Keratinocyte (primary cell): ENCODE measurements around the gene NFE2L3. TPM values are rescaled to one million over a fixed set of nuclear protein-coding genes. Genes with fewer than 3 reads are reported as not detected.
A peak's percentile ranks its signal among the peaks of the same experiment; 100 is the strongest.

ENCODE experiments used
- DNase-seq: peaks from one replicate; pipeline ENCODE4 v3.0.0-alpha.2; 2011; ENCODE audit warnings: low read depth, missing footprints, low spot score
- FAIRE-seq: peaks from 2 replicates; lab custom pipeline; 2011; peaks lifted over from hg19 to GRCh38; lab: Jason Lieb, UNC
- H2AFZ ChIP-seq: 2 replicates; pipeline ENCODE4 v1.6.0; 2012; ENCODE audit warnings: low read length, control low read depth, inconsistent platforms; ENCODE audit not compliant: control insufficient read depth
- H3K27ac ChIP-seq: 2 replicates; pipeline ENCODE4 v1.5.1; 2011; ENCODE audit warnings: low read length; ENCODE audit not compliant: control insufficient read depth, insufficient read depth
- H3K27me3 ChIP-seq: 3 replicates; pipeline ENCODE4 v1.6.0; 2011; ENCODE audit warnings: low read length; ENCODE audit not compliant: control insufficient read depth, insufficient read depth; ENCODE audit errors: extremely low read depth
- H3K36me3 ChIP-seq, 2 experiments: 2 replicates in 1 of 2; 3 replicates in 1 of 2; pipeline ENCODE4 v1.5.1; 2011; ENCODE audit warnings: low read length in 2 of 2, mild to moderate bottlenecking in 1 of 2; ENCODE audit not compliant: control insufficient read depth in 2 of 2, insufficient read depth in 2 of 2; ENCODE audit errors: extremely low read depth in 1 of 2
- H3K4me1 ChIP-seq: 3 replicates; pipeline ENCODE4 v1.5.1; 2011; ENCODE audit warnings: low read length; ENCODE audit not compliant: control insufficient read depth, insufficient read depth; ENCODE audit errors: extremely low read depth
- H3K4me2 ChIP-seq: 3 replicates; pipeline ENCODE4 v1.6.0; 2011; ENCODE audit warnings: low read depth, low read length; ENCODE audit not compliant: control insufficient read depth, insufficient read depth; ENCODE audit errors: extremely low read depth
- H3K4me3 ChIP-seq, 3 experiments: fragments of 200-600 bp in 1 of 3; sonication (generic) in 1 of 3; 2 replicates in 2 of 3; 3 replicates in 1 of 3; pipeline ENCODE4 v1.5.1; 2011 to 2016; ENCODE audit warnings: low read length in 3 of 3, mild to moderate bottlenecking in 3 of 3, control low read depth in 2 of 3, inconsistent platforms in 1 of 3, low read depth in 1 of 3, mixed read lengths in 1 of 3, mixed run types in 1 of 3, moderate library complexity in 1 of 3; ENCODE audit not compliant: control insufficient read depth in 2 of 3, insufficient read depth in 2 of 3; ENCODE audit errors: extremely low read depth in 1 of 3
- H3K79me2 ChIP-seq: 2 replicates; pipeline ENCODE4 v1.6.0; 2012; ENCODE audit warnings: low read length; ENCODE audit not compliant: control insufficient read depth, insufficient read depth
- H3K9ac ChIP-seq: 3 replicates; pipeline ENCODE4 v1.6.0; 2011; ENCODE audit warnings: low read length; ENCODE audit not compliant: control insufficient read depth, insufficient read depth; ENCODE audit errors: extremely low read depth
- H3K9me1 ChIP-seq: 3 replicates; pipeline ENCODE4 v1.6.0; 2011; ENCODE audit warnings: low read length; ENCODE audit not compliant: control insufficient read depth, insufficient read depth; ENCODE audit errors: extremely low read depth
- H3K9me3 ChIP-seq: 2 replicates; pipeline ENCODE4 v1.5.1; 2012; ENCODE audit warnings: low read depth, low read length; ENCODE audit not compliant: control insufficient read depth
- H4K20me1 ChIP-seq: 3 replicates; pipeline ENCODE4 v1.6.0; 2011; ENCODE audit warnings: low read length; ENCODE audit not compliant: control insufficient read depth, insufficient read depth; ENCODE audit errors: extremely low read depth
- EZH2 ChIP-seq: IDR thresholded peaks from one replicate; pipeline ENCODE4 v1.6.1; 2012; ENCODE audit warnings: inconsistent platforms, mild to moderate bottlenecking, low read length, moderate library complexity
- dilution Hi-C: fragments of 300-500 bp; cut with MboI; formaldehyde crosslinking; loops from one replicate; pipeline ENCODE4 v1.7.0; 2020; ENCODE audit warnings: low sequenced_read_pairs; ENCODE audit not compliant: extremely low pct_ligation_motif_present
- polyA plus RNA-seq, 5 experiments: library from polyadenylated mRNA; depleted of rRNA in 3 of 5; stranded (reverse) in 3 of 5; stranded (forward) in 1 of 5; unstranded in 1 of 5; fragments of >200 nt; gene quantifications; 1 replicate in 1 of 5; 2 replicates in 3 of 5; 3 replicates in 1 of 5; pipeline versions ENCODE4 v1.2.1 to v1.2.3, GENCODE V29; 2011 to 2012; ENCODE audit warnings: missing spikeins in 2 of 5, low read depth in 1 of 5, low replicate concordance in 1 of 5
- TF ChIP-seq, protein P1 (sequence below), 3 experiments: IDR thresholded peaks in 1 of 3; conservative IDR thresholded peaks in 1 of 3; optimal IDR thresholded peaks in 1 of 3; 2 replicates in 2 of 3; 3 replicates in 1 of 3; pipeline versions ENCODE3 to v1.5.1; 2011; ENCODE audit warnings: low read length in 3 of 3, mild to moderate bottlenecking in 3 of 3, moderate library complexity in 2 of 3, control low read depth in 1 of 3, inconsistent platforms in 1 of 3; ENCODE audit not compliant: insufficient read depth in 2 of 3; ENCODE audit errors: extremely low read depth in 1 of 3

NFE2L3 gene
- polyA plus RNA-seq, 1 donor (not counting 4 experiments of a cell fraction or from before 2014, with no cell fraction given) = 17.8 TPM

DNA sequence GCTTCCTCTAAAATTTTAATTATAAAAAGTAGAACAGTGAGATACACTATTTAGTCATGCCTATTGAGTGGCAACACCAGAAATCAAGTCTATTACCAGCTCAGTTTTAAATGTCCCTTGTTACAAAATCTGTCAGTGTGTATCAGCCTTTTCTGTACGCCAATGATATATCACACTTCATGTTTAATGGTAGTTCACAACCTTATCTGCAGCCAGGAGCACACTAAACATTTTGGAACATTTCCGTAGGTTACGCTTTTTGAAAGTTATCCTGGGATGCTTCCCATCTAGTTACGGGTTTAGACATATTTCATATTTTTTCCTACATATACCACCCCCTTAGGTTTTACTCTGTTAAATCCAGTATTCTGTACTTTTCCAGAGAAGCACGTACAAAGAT lies 43.2 kb downstream of the NFE2L3 start:
- H3K4me1 ChIP-seq = peaks cover 17% of the 10 kb centered on the region
- no peak overlapping the region for H3K9ac ChIP-seq
- H3K9me3 ChIP-seq = no peaks in the 10 kb centered on the region
- no peaks in the 10 kb centered on the region for H3K9me1 ChIP-seq
- DNase-seq (no peak), FAIRE-seq (no peak)
- no peak overlapping the region for H3K4me2 ChIP-seq
- peaks cover 26 to 69% of the 10 kb centered on the region in 2 experiments for H3K36me3 ChIP-seq
- H4K20me1 ChIP-seq = peaks cover 55% of the 10 kb centered on the region
- H3K27ac ChIP-seq = no peak overlapping the region
- dilution Hi-C loops = no loop called here
- H3K79me2 ChIP-seq = peaks cover 89% of the 10 kb centered on the region
- no peaks in the 10 kb centered on the region for H3K27me3 ChIP-seq
- H3K4me3 ChIP-seq = no peak overlapping the region
- H2AFZ ChIP-seq = no peak overlapping the region
- TF ChIP-seq, protein P1, sequence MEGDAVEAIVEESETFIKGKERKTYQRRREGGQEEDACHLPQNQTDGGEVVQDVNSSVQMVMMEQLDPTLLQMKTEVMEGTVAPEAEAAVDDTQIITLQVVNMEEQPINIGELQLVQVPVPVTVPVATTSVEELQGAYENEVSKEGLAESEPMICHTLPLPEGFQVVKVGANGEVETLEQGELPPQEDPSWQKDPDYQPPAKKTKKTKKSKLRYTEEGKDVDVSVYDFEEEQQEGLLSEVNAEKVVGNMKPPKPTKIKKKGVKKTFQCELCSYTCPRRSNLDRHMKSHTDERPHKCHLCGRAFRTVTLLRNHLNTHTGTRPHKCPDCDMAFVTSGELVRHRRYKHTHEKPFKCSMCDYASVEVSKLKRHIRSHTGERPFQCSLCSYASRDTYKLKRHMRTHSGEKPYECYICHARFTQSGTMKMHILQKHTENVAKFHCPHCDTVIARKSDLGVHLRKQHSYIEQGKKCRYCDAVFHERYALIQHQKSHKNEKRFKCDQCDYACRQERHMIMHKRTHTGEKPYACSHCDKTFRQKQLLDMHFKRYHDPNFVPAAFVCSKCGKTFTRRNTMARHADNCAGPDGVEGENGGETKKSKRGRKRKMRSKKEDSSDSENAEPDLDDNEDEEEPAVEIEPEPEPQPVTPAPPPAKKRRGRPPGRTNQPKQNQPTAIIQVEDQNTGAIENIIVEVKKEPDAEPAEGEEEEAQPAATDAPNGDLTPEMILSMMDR (optimal IDR thresholded peaks at IDR 0.05 in 1 of 3, IDR thresholded peaks at IDR 0.05 in 1 of 3, conservative IDR thresholded peaks at IDR 0.05 in 1 of 3; ENCODE audit: extremely low read depth in 1 of 3, insufficient read depth in 2 of 3, low read length in 3 of 3) = no peak
- TF ChIP-seq EZH2 = no peak

DNA sequence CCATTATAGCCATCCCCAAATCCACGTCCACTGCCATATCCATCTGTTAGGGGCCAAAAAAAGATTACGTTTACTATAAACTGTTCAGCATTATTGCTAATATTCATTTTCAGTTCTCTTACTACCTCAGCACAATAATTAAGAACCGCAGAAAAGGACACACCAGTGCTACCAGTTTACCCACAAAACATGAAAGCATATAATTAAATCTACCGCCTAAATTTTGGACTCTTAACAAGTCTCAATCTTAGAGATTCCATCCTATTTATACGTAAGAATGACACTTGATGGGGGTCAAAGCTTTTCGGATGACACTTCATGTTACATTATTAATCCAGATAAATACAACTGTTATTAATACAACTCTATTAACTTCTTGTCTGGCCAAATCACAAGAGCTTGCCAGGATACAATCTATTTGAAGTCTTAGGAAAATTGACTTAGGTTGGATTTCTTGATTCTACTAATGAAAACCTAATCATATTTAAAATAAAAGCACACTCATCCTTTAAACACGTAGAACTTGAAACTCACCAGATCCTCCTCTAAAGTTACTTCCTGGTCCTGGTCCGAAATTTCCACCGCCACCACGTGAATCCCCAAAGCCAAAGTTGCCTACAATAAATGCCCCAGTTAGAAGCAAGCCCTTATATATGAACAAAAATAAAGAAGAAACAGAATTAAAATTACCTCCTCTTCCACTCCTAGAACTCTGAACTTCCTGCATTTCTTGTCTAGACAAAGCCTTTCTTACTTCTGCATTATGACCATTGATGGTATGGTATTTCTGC lies 44.1 kb downstream of the NFE2L3 start:
- peak overlapping the region; percentile 28 for H3K27ac ChIP-seq
- no peaks in the 10 kb centered on the region for H3K9me3 ChIP-seq
- FAIRE-seq = no peak
- H3K4me3 ChIP-seq = peak overlapping the region in 2 of 3 experiments; percentile 85 to 93
- H3K4me2 ChIP-seq = peak overlapping the region; percentile 62
- H3K79me2 ChIP-seq = peaks cover 91% of the 10 kb centered on the region
- no peak for DNase-seq
- dilution Hi-C loops = no loop called here
- H3K4me1 ChIP-seq = peaks cover 17% of the 10 kb centered on the region
- peak overlapping the region; percentile 40 for H3K9ac ChIP-seq
- H3K9me1 ChIP-seq = no peaks in the 10 kb centered on the region
- H4K20me1 ChIP-seq = peaks cover 55% of the 10 kb centered on the region
- peaks cover 26 to 63% of the 10 kb centered on the region in 2 experiments for H3K36me3 ChIP-seq
- H2AFZ ChIP-seq = no peak overlapping the region
- no peak for TF ChIP-seq EZH2
- TF ChIP-seq, protein P1 (optimal IDR thresholded peaks at IDR 0.05 in 1 of 3, IDR thresholded peaks at IDR 0.05 in 1 of 3, conservative IDR thresholded peaks at IDR 0.05 in 1 of 3; ENCODE audit: extremely low read depth in 1 of 3, insufficient read depth in 2 of 3, low read length in 3 of 3) = no peak
- no peaks in the 10 kb centered on the region for H3K27me3 ChIP-seq
